ENCODE data around the gene NAA35.

- TF ChIP-seq SIN3A (IDR thresholded peaks at IDR 0.05; ENCODE audit: borderline replicate concordance, insufficient read depth, low read length), result no peak
- TF ChIP-seq POLR2AphosphoS5 (IDR thresholded peaks at IDR 0.05; ENCODE audit: low read depth, low read length), result no peak
Measured at GRCh38 chr9:85995097-85995496, 54.2 kb downstream of the NAA35 start.
